GM18526 (cell line): ENCODE results near the gene PIK3R3.

Source experiments
- POLR2A ChIP-seq: IDR thresholded peaks from 3 replicates; pipeline ENCODE4 v1.6.1; 2011; ENCODE audit not compliant: insufficient read length; ENCODE audit errors: extremely low read depth

The PIK3R3 gene

DNA sequence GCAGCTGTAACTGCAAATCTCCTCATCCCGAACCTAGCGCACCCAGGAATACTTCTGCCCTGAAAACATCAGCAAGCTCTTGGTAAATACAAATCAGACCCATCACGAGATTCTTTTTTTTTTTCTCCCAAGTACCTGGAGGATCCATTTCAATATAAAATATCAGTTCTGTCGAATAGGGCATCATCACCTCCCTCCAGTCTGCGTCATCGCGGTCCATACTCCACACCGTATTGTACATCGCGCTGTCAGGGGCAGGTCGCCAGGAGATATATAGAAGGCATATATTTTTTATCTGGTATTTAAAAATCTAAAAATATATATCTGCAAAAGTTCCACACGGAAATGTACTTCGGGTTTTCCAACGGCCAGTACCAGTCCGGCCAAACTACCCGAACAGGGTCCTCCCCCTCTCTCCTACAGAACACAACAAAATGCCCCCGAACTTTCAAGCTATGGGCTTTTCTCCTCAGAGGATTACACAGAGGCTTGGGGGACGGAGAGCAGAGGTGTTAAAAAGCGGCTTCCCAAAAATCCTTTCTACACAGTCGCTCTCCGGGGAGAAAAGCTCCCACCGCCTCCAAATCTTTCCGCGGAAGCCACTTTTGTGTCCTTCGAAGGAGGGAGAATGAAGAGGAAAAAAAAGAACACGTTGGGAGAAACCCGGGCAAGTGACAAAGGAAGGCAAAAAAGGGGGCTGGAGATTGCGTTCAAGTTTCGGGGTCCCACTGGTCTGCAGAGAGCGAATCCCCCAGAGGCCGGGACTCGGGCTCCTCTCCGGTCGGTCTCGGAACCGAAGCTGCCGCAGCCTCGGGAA, 509 bp downstream of the PIK3R3 start:
- TF ChIP-seq POLR2A, result no peak

GRCh38 chr1:46131093-46131492, 1.3 kb downstream of the PIK3R3 start:
- TF ChIP-seq POLR2A, result no peak

- TF ChIP-seq POLR2A, result no peak
Measured at GRCh38 chr1:46130606-46131005, 1.8 kb downstream of the PIK3R3 start.

DNA sequence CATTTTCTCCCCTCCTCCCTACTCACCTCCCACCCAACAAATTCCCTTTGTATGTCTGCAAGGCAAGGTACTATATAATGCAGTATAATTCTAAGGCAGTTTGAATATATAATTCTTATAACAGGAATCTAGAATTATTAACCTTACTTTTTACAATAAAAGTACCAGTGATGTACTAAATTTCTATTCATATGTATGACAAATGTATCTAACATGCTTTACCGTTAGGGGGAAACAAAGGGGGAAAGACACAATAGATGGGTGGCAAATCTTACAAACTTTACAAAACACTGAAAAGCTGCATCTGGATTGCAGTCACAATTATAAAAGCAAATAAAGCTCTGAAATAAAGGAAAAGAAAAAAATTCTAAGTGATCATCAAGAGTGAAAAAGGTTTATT, 2.3 kb downstream of the PIK3R3 start:
- no peak for TF ChIP-seq POLR2A

GRCh38 chr1:46128344-46128743, 4.1 kb downstream of the PIK3R3 start:
- no peak for TF ChIP-seq POLR2A

GRCh38 chr1:46118856-46119255, 13.6 kb downstream of the PIK3R3 start:
- TF ChIP-seq POLR2A, result no peak

DNA sequence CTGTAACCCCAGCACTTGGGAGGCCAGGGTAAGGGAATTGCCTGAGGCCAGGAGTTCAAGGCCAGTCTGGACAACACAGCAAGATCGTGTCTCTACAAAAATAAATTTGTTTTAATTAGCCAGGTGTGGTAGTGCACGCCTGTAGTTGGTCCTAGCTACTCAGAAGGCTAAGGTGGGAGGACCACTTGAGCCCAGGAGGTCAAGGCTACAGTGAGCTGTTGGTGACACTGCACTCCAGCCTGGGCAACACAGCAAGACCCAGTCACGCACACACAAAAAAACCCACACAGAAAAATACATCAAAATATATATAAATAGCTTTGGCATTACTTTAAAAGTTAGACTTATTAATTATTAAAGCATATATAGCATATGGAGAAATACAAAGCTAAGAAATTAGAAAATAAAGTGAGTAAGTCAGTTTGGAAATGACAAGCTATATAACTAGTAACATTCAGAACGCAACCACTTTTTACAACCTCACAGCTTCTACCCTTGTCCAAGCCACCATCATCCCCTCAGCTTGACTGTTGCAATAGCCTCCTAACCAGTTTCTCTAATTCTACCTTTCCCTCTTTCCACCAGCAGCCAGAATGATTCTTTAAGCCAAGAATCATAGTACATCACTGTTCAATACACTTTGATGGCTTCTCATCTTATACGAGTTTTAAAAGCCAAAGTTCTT, 14.5 kb downstream of the PIK3R3 start:
- no peak for TF ChIP-seq POLR2A

DNA sequence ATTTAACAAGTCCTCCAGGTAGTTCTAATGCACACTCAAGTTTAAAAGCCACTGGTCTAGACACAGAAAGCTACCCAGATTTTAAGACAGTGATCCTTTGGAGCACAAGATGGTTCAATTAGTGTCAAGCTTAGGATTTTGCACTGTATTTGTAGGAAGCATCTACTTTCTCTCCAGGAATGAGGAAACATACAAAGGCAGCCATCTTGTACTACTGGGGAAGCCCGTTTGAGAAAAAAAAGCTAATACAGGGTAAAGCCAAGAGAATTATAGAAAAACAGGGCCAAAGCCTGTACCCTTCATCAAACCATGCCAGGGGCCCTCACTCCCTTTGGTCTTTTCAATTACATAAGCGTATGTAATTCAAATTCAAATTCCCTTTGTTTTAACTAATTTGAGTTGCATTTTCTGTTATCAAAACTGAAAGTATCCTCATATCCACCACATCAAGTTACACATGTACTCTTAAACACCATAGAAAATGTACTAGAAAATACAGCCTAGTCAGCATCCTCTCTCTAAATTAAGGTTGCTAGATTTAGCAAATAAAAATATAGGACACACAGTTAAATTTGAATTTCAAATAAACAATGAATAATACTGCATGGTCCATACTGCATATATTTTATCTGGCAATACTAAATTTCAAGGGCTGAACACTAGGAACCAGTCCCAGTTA, 17.4 kb downstream of the PIK3R3 start:
- TF ChIP-seq POLR2A, result no peak

DNA sequence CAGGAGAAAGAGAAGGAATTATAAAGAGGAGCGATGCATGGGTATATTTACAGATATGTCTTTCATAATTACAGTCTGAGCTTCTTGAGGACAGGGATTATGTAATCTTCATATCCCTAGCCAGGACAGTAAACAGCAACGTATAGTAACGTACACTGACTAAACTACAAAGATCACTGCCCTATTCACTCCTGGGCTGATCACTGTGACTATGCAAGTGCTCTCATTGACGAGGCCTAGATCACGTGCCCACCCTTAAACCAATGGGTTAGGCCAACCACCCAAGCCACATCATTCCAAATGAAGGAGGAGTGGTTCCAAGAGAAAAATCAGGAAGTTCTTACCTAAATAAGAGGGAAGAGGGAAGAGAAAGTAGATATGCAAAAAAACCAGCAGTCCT, 18.5 kb downstream of the PIK3R3 start:
- no peak for TF ChIP-seq POLR2A

- no peak for TF ChIP-seq POLR2A
Measured at GRCh38 chr1:46112108-46112507, 20.3 kb downstream of the PIK3R3 start.

DNA sequence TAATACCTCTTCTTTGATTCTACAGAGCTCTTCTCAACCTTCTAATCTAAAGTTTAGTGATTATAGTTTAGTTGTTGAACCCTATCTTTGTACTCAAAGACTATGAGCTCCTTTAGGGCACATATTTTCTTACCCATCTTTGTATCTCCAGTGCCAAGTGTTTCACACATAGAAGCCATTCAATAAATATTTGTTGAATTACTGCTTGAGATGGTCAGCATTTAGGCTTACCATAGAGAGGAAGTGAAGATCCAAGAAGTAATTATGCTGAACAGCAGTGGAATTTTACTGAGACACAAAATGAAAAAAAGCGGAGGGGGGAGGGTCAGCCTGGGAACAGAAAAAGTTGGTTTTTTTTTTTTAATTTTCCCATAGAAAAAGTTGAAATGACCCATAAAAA, 21.9 kb downstream of the PIK3R3 start:
- TF ChIP-seq POLR2A, result no peak

DNA sequence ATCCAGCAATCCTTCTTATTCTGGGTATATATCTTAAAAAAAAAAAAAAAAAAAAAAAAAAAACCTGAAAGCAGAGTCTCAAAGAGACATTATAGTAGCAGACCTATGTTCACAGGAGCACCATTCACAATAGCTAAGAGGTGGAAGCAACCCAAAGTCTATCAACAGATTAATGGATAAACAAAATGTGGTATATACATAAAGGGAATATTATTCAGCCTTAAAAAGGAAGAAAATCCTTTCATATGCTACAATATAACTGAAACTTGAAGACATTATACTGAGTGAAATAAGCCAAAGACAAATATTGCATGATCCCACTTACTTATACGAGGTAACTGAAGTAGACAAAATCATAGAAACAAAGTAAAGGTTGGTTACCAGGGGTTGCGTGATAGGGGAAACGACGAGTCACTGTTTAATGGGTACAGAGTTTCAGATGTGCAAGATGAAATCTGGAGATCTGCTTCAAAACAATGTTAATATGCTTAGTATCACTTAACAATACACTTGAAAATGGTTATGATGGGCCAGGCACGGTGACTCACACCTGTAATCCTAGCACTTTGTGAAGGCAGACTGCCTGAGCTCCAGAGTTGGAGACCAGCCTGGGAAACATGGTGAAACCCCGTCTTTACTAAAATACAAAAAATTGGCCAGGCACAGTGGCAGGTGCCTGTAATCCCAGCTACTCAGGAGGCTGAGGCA, 29.5 kb downstream of the PIK3R3 start:
- no peak for TF ChIP-seq POLR2A

- TF ChIP-seq POLR2A, result no peak
Measured at GRCh38 chr1:46099215-46099614, 33.2 kb downstream of the PIK3R3 start.

DNA sequence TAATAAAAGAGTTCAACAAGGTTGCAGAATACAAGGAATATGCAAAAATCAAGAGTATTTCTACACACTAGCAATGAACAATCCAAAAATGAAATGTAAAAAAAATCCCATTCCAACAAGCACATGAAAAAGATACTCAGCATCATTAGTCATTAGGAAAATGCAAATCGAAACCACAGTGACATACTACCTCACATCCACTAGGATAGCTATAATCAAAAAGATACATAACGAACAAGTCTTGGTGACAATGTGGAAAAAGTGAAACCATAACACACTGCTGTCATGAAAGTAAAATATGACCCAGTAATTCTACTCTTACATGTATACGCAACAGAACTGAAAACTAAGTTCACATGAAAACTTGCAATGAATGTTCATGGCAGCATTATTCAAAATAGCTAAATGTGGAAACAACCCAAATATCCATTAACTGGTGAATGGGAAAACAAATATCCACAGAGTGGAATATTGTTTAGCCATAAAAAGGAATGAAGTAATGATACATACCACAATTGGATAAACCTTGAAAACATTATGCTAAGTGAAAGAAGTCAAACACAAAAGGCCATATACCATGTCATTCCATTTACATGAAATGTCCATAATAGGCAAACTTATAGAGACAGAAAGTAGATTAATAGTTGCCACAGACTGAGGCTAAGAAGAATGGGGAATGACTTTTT, 34.3 kb downstream of the PIK3R3 start:
- TF ChIP-seq POLR2A, result no peak

- TF ChIP-seq POLR2A, result no peak
Measured at GRCh38 chr1:46097149-46097472, 35.3 kb downstream of the PIK3R3 start.

DNA sequence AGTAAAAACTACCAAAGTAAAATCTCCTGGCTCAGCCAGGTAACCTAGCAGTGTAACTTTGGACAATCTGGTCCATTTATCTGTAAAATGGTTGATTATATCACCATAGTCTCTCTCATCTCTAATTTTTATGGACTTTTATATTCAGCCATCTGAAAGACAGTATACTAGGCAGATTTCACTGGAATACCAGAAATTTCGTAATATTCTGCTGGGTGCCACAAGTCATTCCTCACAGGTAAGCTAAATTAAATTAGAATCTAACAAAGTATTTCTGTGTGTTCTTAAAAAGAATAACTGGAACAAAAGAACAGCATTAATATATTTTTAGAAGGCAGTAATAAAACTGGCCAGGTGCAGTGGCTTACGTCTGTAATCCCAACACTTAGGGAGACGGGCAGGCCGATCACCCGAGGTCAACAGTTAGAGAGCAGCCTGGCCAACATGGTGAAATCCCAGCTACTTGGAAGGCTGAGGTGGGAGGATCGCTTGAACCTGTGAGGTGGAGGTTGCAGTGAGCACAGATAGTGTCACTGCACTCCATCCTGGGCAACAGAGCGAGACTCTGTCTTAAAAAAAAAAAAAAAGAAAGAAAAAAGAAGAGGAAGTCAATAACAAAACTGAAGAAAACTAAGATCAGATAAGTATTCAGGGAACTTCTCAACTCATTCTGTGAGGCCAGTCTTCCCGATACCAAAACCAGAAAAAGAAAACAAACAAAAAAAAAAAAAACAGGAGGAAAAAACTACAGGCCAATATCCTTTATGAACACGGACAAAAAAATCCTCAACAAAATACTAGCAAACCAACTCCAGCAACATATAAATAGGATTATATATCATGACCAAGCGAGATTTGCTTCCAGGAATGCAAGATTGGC, 35.9 kb downstream of the PIK3R3 start:
- TF ChIP-seq POLR2A, result no peak
